HL-60 (cell line): ENCODE measurements around the gene IHH.

Source experiments
- CTCF ChIP-seq: IDR thresholded peaks from one replicate; pipeline ENCODE4 v1.5.1; 2011; ENCODE audit warnings: low read length, control low read depth, inconsistent platforms; ENCODE audit not compliant: insufficient read depth
- GABPA ChIP-seq: IDR thresholded peaks from 2 replicates; pipeline ENCODE4 v1.6.1; 2012; ENCODE audit warnings: low read depth
- POLR2AphosphoS5 ChIP-seq: IDR thresholded peaks from 2 replicates; pipeline ENCODE4 v1.6.1; 2012; ENCODE audit warnings: low read depth
- REST ChIP-seq: IDR thresholded peaks from 2 replicates; pipeline ENCODE4 v1.6.1; 2012; ENCODE audit warnings: low read depth; ENCODE audit not compliant: insufficient replicate concordance
- SPI1 ChIP-seq: IDR thresholded peaks from 2 replicates; pipeline ENCODE4 v1.6.1; 2012; ENCODE audit warnings: low read depth, mild to moderate bottlenecking, borderline replicate concordance

DNA sequence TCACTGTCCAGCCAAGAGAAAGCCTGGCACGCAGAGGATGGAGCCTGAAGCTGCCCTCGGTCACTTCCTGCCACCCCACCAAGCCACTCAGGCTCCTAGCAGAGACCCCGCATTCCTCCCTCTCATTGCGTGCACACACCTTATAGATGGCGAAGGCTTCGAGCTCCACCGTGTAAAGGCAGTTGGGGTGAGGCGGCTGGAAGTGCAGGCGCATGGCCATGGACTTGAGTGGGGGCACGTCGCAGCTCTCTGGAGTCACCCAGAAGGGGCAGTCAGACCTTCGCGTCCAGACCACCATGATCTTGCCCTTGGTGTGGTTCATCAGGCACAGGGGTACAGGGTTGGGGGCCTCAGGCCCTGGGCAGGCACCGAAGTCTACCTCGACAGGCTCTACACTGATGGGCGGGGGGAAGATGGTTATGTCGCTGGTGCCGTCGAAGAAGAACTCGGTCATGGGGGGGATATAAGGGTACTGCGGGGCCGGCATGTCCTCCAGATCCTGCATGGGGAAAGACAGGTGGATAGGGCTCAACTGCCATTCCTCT, 33.1 kb downstream of the IHH start:
- TF ChIP-seq CTCF (no peak), REST (no peak), POLR2AphosphoS5 (no peak), SPI1 (no peak), GABPA (no peak)
